GM12872 (cell line): ENCODE results near the gene COG2.
A peak's percentile ranks its signal among the peaks of the same experiment; 100 is the strongest.

Source experiments
- TF ChIP-seq, protein P1 (sequence below): IDR thresholded peaks from 3 replicates; pipeline ENCODE4 v1.5.1; 2011; ENCODE audit warnings: low read depth, mild to moderate bottlenecking, low read length, moderate library complexity; ENCODE audit not compliant: insufficient read depth

Gene COG2

GRCh38 chr1:230642263-230642959 is at the start of gene COG2:
Gene COG2, plus strand, starts transcription at chr1:230642481. Its CDS starts 126 bp downstream, at chr1:230642607.
- TF ChIP-seq, protein P1, sequence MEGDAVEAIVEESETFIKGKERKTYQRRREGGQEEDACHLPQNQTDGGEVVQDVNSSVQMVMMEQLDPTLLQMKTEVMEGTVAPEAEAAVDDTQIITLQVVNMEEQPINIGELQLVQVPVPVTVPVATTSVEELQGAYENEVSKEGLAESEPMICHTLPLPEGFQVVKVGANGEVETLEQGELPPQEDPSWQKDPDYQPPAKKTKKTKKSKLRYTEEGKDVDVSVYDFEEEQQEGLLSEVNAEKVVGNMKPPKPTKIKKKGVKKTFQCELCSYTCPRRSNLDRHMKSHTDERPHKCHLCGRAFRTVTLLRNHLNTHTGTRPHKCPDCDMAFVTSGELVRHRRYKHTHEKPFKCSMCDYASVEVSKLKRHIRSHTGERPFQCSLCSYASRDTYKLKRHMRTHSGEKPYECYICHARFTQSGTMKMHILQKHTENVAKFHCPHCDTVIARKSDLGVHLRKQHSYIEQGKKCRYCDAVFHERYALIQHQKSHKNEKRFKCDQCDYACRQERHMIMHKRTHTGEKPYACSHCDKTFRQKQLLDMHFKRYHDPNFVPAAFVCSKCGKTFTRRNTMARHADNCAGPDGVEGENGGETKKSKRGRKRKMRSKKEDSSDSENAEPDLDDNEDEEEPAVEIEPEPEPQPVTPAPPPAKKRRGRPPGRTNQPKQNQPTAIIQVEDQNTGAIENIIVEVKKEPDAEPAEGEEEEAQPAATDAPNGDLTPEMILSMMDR: peak; percentile 97

- TF ChIP-seq, protein P1: no peak
These were observed 49.4 kb upstream of the COG2 start for GRCh38 chr1:230592848-230593414.

- TF ChIP-seq, protein P1: no peak
These were observed 48.0 kb upstream of the COG2 start for GRCh38 chr1:230594214-230594773.

DNA sequence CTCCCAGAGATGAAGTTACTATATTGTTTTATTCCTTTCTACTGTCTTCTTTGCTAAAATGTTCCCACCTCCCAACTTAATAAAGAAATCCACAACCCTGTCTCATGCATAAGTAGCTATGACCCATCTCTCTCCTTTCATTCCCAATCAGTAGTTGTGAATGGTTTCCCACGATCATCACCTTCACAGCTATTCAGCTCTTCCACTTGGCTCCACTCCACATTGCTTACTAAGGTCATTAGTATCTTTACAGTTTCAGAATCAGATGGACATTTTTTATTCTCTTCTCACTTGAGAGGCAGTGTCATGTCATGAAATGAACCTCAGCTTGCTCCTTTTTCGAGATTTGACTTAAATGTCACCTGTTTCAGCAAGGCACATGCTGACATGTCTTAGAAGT is 47.1 kb upstream of the COG2 start:
- TF ChIP-seq, protein P1: no peak

GRCh38 chr1:230596306-230596705 is 46.0 kb upstream of the COG2 start:
- TF ChIP-seq, protein P1: no peak

DNA sequence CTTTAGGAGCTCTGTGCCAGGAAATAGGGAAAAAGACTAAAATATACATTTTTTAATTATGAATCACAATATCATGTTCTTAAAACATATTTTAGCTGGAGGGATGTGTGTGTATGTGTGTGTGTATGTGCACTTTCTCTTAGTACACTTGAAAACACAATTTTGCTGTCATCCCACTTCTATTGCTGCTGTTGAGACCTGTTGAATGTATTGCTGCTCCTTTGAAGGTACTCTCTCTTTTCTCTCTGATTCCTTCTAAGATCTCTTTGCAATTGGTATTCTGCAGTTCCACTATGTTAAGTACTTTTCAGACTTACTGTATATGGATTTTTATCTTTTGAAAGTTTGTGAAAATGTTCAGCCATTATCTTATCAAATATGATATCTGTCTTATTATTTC is 43.5 kb upstream of the COG2 start:
- TF ChIP-seq, protein P1: no peak

DNA sequence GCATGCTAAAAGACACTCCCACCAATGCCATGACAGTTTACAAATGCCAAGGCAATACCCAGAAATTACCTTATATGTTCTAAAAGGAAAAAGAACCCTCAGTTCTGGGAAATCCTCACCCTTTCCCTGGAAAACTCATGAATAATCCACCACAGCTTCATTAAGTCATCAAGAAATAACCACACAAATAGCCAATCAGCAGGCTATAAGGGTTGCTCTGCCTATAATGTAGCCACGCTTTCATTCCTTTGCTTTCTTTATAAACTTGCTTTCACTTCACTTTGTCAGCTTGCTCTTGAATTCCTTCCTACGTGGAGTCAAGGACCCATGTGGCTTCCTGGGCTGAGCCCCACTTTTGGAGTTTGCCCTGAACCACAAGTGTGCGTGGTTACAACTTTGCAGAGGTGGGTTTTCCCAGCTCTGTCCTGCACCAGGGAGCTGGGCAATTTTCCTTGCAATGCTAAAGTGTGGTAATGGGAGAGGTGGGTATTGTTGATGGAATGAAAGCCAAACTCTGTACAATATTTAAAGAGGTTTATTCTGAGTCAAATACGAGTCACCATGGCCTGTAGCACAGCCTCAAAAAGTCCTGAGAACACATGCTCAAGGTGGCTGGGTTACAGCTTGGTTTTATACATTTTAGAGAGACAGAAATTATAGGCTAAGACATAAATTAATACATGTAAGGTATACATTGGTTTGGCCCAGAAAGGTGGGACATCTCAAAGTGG is 42.2 kb upstream of the COG2 start:
- TF ChIP-seq, protein P1: no peak
